Neural progenitor cell (in vitro differentiated cells): Measurements from ENCODE around the gene ZDHHC11. TPM values are rescaled to one million over a fixed set of nuclear protein-coding genes. Genes with fewer than 3 reads are reported as not detected.
A peak's percentile ranks its signal among the peaks of the same experiment; 100 is the strongest.
"Not testable (repeated sequence)": the region's sequence is repeated elsewhere in the genome, so short reads cannot be mapped to it uniquely, and the experiment has no call there.

Source experiments
- DNase-seq: peaks from one replicate; pipeline ENCODE4 v3.0.0-alpha.2; 2016; ENCODE audit warnings: low spot score
- H2AFZ ChIP-seq: fragments of 200-600 bp; sonication (generic); replicated peaks from 2 replicates; pipeline ENCODE4 v1.6.1; 2016; ENCODE audit warnings: antibody characterized with exemption
- H3F3A ChIP-seq: fragments of 200-600 bp; sonication (generic); 2 replicates; pipeline ENCODE4 v1.6.1; 2016; ENCODE audit warnings: antibody characterized with exemption, low read depth
- H3K27ac ChIP-seq: fragments of 200-600 bp; sonication (generic); 2 replicates; pipeline ENCODE4 v1.5.1; 2016; ENCODE audit warnings: mild to moderate bottlenecking
- H3K27me3 ChIP-seq: fragments of 200-600 bp; sonication (generic); 2 replicates; pipeline ENCODE4 v1.6.1; 2016; ENCODE audit warnings: mild to moderate bottlenecking, moderate library complexity
- H3K36me3 ChIP-seq: fragments of 200-600 bp; sonication (generic); 2 replicates; pipeline ENCODE4 v1.5.1; 2016
- H3K4me1 ChIP-seq: fragments of 200-600 bp; sonication (generic); 2 replicates; pipeline ENCODE4 v1.6.1; 2016; ENCODE audit warnings: mixed run types
- H3K4me2 ChIP-seq: fragments of 200-600 bp; sonication (generic); 2 replicates; pipeline ENCODE4 v1.6.1; 2016
- H3K4me3 ChIP-seq: fragments of 200-600 bp; sonication (generic); 2 replicates; pipeline ENCODE4 v1.5.1; 2016
- H3K79me2 ChIP-seq: fragments of 200-600 bp; sonication (generic); 2 replicates; pipeline ENCODE4 v1.6.1; 2016; ENCODE audit warnings: low read depth
- H3K9ac ChIP-seq: fragments of 200-600 bp; sonication (generic); 2 replicates; pipeline ENCODE4 v1.6.1; 2016
- H3K9me3 ChIP-seq: fragments of 200-600 bp; sonication (generic); 2 replicates; pipeline ENCODE4 v1.5.1; 2016; ENCODE audit warnings: low read depth
- H4K20me1 ChIP-seq: fragments of 200-600 bp; sonication (generic); 2 replicates; pipeline ENCODE4 v1.6.1; 2016; ENCODE audit warnings: low read depth
- H3K27ac Mint-ChIP-seq: 3 replicates; pipeline ENCODE4 v1.8.0; 2021; ENCODE audit warnings: mixed read lengths
- H3K27me3 Mint-ChIP-seq: 2 replicates; pipeline ENCODE4 v1.8.0; 2022; ENCODE audit warnings: low read depth, mild to moderate bottlenecking, inconsistent platforms, moderate library complexity, mixed read lengths; ENCODE audit not compliant: insufficient read depth
- H3K36me3 Mint-ChIP-seq: 3 replicates; pipeline ENCODE4 v1.8.0; 2021; ENCODE audit warnings: mixed read lengths
- H3K4me1 Mint-ChIP-seq: 3 replicates; pipeline ENCODE4 v1.8.0; 2021; ENCODE audit warnings: mixed read lengths
- H3K4me3 Mint-ChIP-seq: 3 replicates; pipeline ENCODE4 v1.8.0; 2021; ENCODE audit warnings: mild to moderate bottlenecking, moderate library complexity, mixed read lengths
- H3K9me3 Mint-ChIP-seq: 3 replicates; pipeline ENCODE4 v1.8.0; 2020; ENCODE audit warnings: mixed read lengths
- CTCF ChIP-seq: fragments of 200-600 bp; sonication (generic); IDR thresholded peaks from 2 replicates; pipeline ENCODE4 v1.5.1; 2017; ENCODE audit warnings: antibody characterized with exemption, mild to moderate bottlenecking
- EZH2 ChIP-seq: fragments of 200-600 bp; sonication (generic); IDR thresholded peaks from 2 replicates; pipeline ENCODE4 v1.6.1; 2017; ENCODE audit warnings: antibody characterized with exemption, mild to moderate bottlenecking, moderate library complexity
- EZH2phosphoT487 ChIP-seq: fragments of 200-600 bp; sonication (generic); IDR thresholded peaks from 2 replicates; pipeline ENCODE4 v1.6.1; 2017; ENCODE audit warnings: antibody characterized with exemption
- total RNA-seq: library from RNA; depleted of rRNA; stranded (reverse); fragments of >200 nt; gene quantifications from 2 replicates; pipeline ENCODE4 v1.2.3, GENCODE V29; 2015; ENCODE audit warnings: low replicate concordance

The ZDHHC11 gene
- total RNA-seq, 1 donor from 2014 or later: 0.92 TPM

- no peaks in the 10 kb centered on the region for H3K9me3 Mint-ChIP-seq
- H3K4me1 Mint-ChIP-seq: no peaks in the 10 kb centered on the region
- Histone ChIP-seq H4K20me1 (peaks cover 8% of the 10 kb centered on the region), H3K4me3 (no peak overlapping the region), H3K9ac (no peak overlapping the region), H2AFZ (no peak overlapping the region), H3F3A (peaks cover 4% of the 10 kb centered on the region), H3K79me2 (peaks cover 36% of the 10 kb centered on the region), H3K4me2 (no peak overlapping the region), H3K4me1 (no peaks in the 10 kb centered on the region), H3K27ac (no peak overlapping the region), H3K9me3 (no peaks in the 10 kb centered on the region), H3K36me3 (peaks cover 6% of the 10 kb centered on the region), H3K27me3 (no peaks in the 10 kb centered on the region)
- TF ChIP-seq EZH2: no peak
- no peak for TF ChIP-seq EZH2phosphoT487
- no peak for TF ChIP-seq CTCF
- H3K36me3 Mint-ChIP-seq: peaks cover 45% of the 10 kb centered on the region
- no peak for DNase-seq
- peak overlapping the region; percentile 27 for H3K27ac Mint-ChIP-seq
- peaks cover 2% of the 10 kb centered on the region for H3K27me3 Mint-ChIP-seq
- H3K4me3 Mint-ChIP-seq: peak overlapping the region; percentile 60
Observed at GRCh38 chr5:882253-883183, 31.7 kb upstream of the ZDHHC11 start.

- Mint-ChIP-seq H3K9me3 (no peaks in the 10 kb centered on the region), H3K4me1 (no peaks in the 10 kb centered on the region), H3K4me3 (peak overlapping the region; percentile 50), H3K27ac (no peak overlapping the region), H3K27me3 (peaks cover 2% of the 10 kb centered on the region), H3K36me3 (peaks cover 40% of the 10 kb centered on the region)
- no peaks in the 10 kb centered on the region for H3K9me3 ChIP-seq
- no peak overlapping the region for H3K4me3 ChIP-seq
- no peak overlapping the region for H3K4me2 ChIP-seq
- no peaks in the 10 kb centered on the region for H3K27me3 ChIP-seq
- H3K27ac ChIP-seq: no peak overlapping the region
- H3K4me1 ChIP-seq: no peaks in the 10 kb centered on the region
- TF ChIP-seq EZH2phosphoT487: no peak
- no peak for TF ChIP-seq EZH2
- TF ChIP-seq CTCF: no peak
- peaks cover 8% of the 10 kb centered on the region for H4K20me1 ChIP-seq
- peaks cover 36% of the 10 kb centered on the region for H3K79me2 ChIP-seq
- DNase-seq: no peak
- no peak overlapping the region for H2AFZ ChIP-seq
- H3K9ac ChIP-seq: no peak overlapping the region
- H3K36me3 ChIP-seq: peaks cover 6% of the 10 kb centered on the region
- peaks cover 4% of the 10 kb centered on the region for H3F3A ChIP-seq
Observed at GRCh38 chr5:881551-881935, 30.8 kb upstream of the ZDHHC11 start.

GRCh38 chr5:880816-881550, 30.2 kb upstream of the ZDHHC11 start:
- Histone ChIP-seq H4K20me1 (peaks cover 8% of the 10 kb centered on the region), H3K79me2 (peaks cover 36% of the 10 kb centered on the region)

DNA sequence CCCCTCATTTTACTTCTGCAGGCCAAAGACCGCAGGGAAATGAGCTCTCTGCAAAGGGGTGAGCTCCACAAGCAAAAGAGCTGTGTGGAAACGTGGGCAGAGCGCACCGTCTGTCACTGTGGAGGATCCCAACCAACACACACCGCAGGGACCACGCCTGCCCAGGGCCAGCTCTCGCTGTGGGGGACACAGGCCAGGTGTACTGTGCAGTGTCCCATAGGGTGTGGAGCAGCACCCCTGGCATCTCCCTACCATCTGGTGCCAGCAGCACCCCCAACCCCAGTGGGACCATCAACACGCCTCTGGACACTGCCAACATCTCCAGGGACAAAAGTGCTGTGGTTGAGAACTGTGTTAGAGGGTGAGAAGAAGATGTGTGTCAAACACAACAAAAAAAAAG, 27.9 kb upstream of the ZDHHC11 start:
- DNase-seq, H3K27me3 Mint-ChIP-seq, H4K20me1 ChIP-seq, H3K4me2 ChIP-seq, H3K4me1 Mint-ChIP-seq, H3K9me3 ChIP-seq, H3K4me3 Mint-ChIP-seq, H3K36me3 ChIP-seq, H3K9me3 Mint-ChIP-seq, H2AFZ ChIP-seq, H3K4me1 ChIP-seq, H3K27me3 ChIP-seq, H3K27ac Mint-ChIP-seq, H3K4me3 ChIP-seq, H3K27ac ChIP-seq, H3F3A ChIP-seq, H3K9ac ChIP-seq: not testable (repeated sequence)
- peaks cover 19% of the 10 kb centered on the region for H3K79me2 ChIP-seq
- H3K36me3 Mint-ChIP-seq: peaks cover 40% of the 10 kb centered on the region

More at GRCh38 chr5:880816-881550, 30.2 kb upstream of the ZDHHC11 start:
- H3K27ac Mint-ChIP-seq: no peak overlapping the region
- peaks cover 38% of the 10 kb centered on the region for H3K36me3 Mint-ChIP-seq
- no peaks in the 10 kb centered on the region for H3K9me3 Mint-ChIP-seq
- DNase-seq: no peak
- Histone ChIP-seq H3K4me2 (no peak overlapping the region), H3K4me1 (no peaks in the 10 kb centered on the region), H3K27ac (no peak overlapping the region), H2AFZ (no peak overlapping the region), H3K9ac (no peak overlapping the region), H3K36me3 (peaks cover 6% of the 10 kb centered on the region), H3K4me3 (no peak overlapping the region), H3K9me3 (no peaks in the 10 kb centered on the region), H3F3A (peaks cover 4% of the 10 kb centered on the region), H3K27me3 (no peaks in the 10 kb centered on the region)
- no peak for TF ChIP-seq EZH2
- no peak for TF ChIP-seq EZH2phosphoT487
- TF ChIP-seq CTCF: no peak
- H3K4me1 Mint-ChIP-seq: no peaks in the 10 kb centered on the region
- H3K27me3 Mint-ChIP-seq: peaks cover 2% of the 10 kb centered on the region
- no peak overlapping the region for H3K4me3 Mint-ChIP-seq
